A549 (cell line): ENCODE data around the gene AKAP11. TPM values are rescaled to one million over a fixed set of nuclear protein-coding genes. Genes with fewer than 3 reads are reported as not detected.

Experiments
- ATAC-seq, 2 experiments: fragments of 200-7000 bp in 1 of 2; fragments of >200 bp in 1 of 2; cut with Nextera tagmentation in 1 of 2; cut with Tn5 transposase in 1 of 2; 3 replicates each; pipeline versions ENCODE4 v1.8.0 to v1.9.1; 2018 to 2020; ENCODE audit warnings: mild to moderate bottlenecking in 1 of 2, moderate library complexity in 1 of 2
- CTCF ChIA-PET: fragments of 300-600 bp; sonication (Branson Sonifier 250); formaldehyde crosslinking; extraction: SDS; loops from one replicate; lab custom pipeline; 2021; ENCODE audit warnings: antibody characterized with exemption, inconsistent platforms; lab: Yijun Ruan, JAX
- POLR2A ChIA-PET: fragments of 350-600 bp; formaldehyde crosslinking; extraction: SDS; loops from one replicate; lab custom pipeline; 2021; ENCODE audit warnings: antibody characterized with exemption, inconsistent platforms; lab: Yijun Ruan, JAX
- DNase-seq, 2 experiments: peaks; one replicate each; pipeline versions ENCODE4 v3.0.0 to v3.0.0-alpha.2; 2011 to 2016; ENCODE audit warnings: low read depth in 1 of 2, low spot score in 1 of 2
- FAIRE-seq: peaks from 2 replicates; lab custom pipeline; 2011; peaks lifted over from hg19 to GRCh38; lab: Jason Lieb, UNC
- H3K27ac ChIP-seq, 2 experiments: fragments of >200 bp; sonication (Bioruptor Twin); formaldehyde crosslinking; 3 replicates each; pipeline ENCODE4 v1.5.1; 2016 to 2017
- H3K4me1 ChIP-seq: fragments of >200 bp; sonication (Bioruptor Twin); formaldehyde crosslinking; 3 replicates; pipeline ENCODE4 v1.6.1; 2016
- H3K4me2 ChIP-seq: fragments of >200 bp; sonication (Bioruptor Twin); formaldehyde crosslinking; 3 replicates; pipeline ENCODE4 v1.6.1; 2016
- H3K4me3 ChIP-seq: fragments of >200 bp; sonication (Bioruptor Twin); formaldehyde crosslinking; 3 replicates; pipeline ENCODE4 v1.5.1; 2016
- H3K9me3 ChIP-seq: fragments of >200 bp; sonication (Bioruptor Twin); formaldehyde crosslinking; 3 replicates; pipeline ENCODE4 v1.6.1; 2016
- BHLHE40 ChIP-seq: IDR thresholded peaks from 2 replicates; pipeline ENCODE4 v1.6.1; 2012; ENCODE audit warnings: low read depth, low read length, inconsistent platforms
- CBX8 ChIP-seq: fragments of 200-600 bp; sonication (generic); IDR thresholded peaks from 2 replicates; pipeline ENCODE4 v1.6.1; 2016
- CTCF ChIP-seq: fragments of >200 bp; sonication (Bioruptor Twin); formaldehyde crosslinking; IDR thresholded peaks from 3 replicates; pipeline ENCODE4 v1.5.1; 2016
- EHF ChIP-seq: fragments of 250-450 bp; sonication (Bioruptor Pico); IDR thresholded peaks from 2 replicates; pipeline ENCODE4 v1.5.0; 2020; ENCODE audit warnings: mild to moderate bottlenecking
- EP300 ChIP-seq, 2 experiments: fragments of >200 bp; sonication (Bioruptor Twin); formaldehyde crosslinking; IDR thresholded peaks; 2 replicates in 1 of 2; 3 replicates in 1 of 2; pipeline ENCODE4 v1.6.1; 2016 to 2017
- FOSL2 ChIP-seq, 2 experiments: fragments of 450-650 bp in 1 of 2; fragments of >200 bp in 1 of 2; sonication (Bioruptor Twin) in 1 of 2; formaldehyde crosslinking; IDR thresholded peaks; 2 replicates each; pipeline versions ENCODE4 v1.5.0 to v1.6.1; 2016 to 2020; ENCODE audit warnings: mild to moderate bottlenecking in 1 of 2, moderate library complexity in 1 of 2
- FOXS1 ChIP-seq: fragments of 250-450 bp; sonication (Bioruptor Pico); IDR thresholded peaks from 2 replicates; pipeline ENCODE4 v1.5.0; 2020; ENCODE audit warnings: mild to moderate bottlenecking, moderate library complexity
- HES2 ChIP-seq: fragments of >200 bp; sonication (Bioruptor Twin); formaldehyde crosslinking; IDR thresholded peaks from 2 replicates; pipeline ENCODE4 v1.6.1; 2016
- HEYL ChIP-seq: fragments of 250-450 bp; sonication (Bioruptor Pico); IDR thresholded peaks from 2 replicates; pipeline ENCODE4 v1.8.0; 2021; ENCODE audit warnings: mild to moderate bottlenecking, moderate library complexity
- HMGXB4 ChIP-seq: fragments of 250-450 bp; sonication (Bioruptor Pico); IDR thresholded peaks from 2 replicates; pipeline ENCODE4 v1.5.0; 2021; ENCODE audit warnings: mild to moderate bottlenecking, moderate library complexity, borderline replicate concordance
- HOXB13 ChIP-seq: fragments of 250-450 bp; sonication (Bioruptor Pico); IDR thresholded peaks from 2 replicates; pipeline ENCODE4 v1.5.0; 2020; ENCODE audit warnings: low read depth, mild to moderate bottlenecking, moderate library complexity
- JUN ChIP-seq, 2 experiments: fragments of >200 bp; sonication (Bioruptor Twin); formaldehyde crosslinking; IDR thresholded peaks; 2 replicates in 1 of 2; 3 replicates in 1 of 2; pipeline ENCODE4 v1.6.1; 2016 to 2017
- KDM1A ChIP-seq: fragments of 200-600 bp; sonication (generic); IDR thresholded peaks from 2 replicates; pipeline ENCODE4 v1.6.1; 2016; ENCODE audit warnings: low read depth, mild to moderate bottlenecking
- MYC ChIP-seq: IDR thresholded peaks from 2 replicates; pipeline ENCODE4 v1.6.1; 2012; ENCODE audit warnings: mild to moderate bottlenecking, inconsistent platforms, low read length, improper control_type of control experiment, borderline replicate concordance
- NPAS2 ChIP-seq: fragments of 250-450 bp; sonication (Bioruptor Pico); IDR thresholded peaks from 2 replicates; pipeline ENCODE4 v1.8.0; 2022; ENCODE audit warnings: mild to moderate bottlenecking, moderate library complexity, borderline replicate concordance
- POLR2A ChIP-seq: IDR thresholded peaks from 2 replicates; pipeline ENCODE4 v1.6.1; 2012; ENCODE audit warnings: mild to moderate bottlenecking, low read length
- RARB ChIP-seq: fragments of 250-450 bp; sonication (Bioruptor Pico); IDR thresholded peaks from 2 replicates; pipeline ENCODE4 v1.8.0; 2021; ENCODE audit warnings: mild to moderate bottlenecking, moderate library complexity
- RCOR1 ChIP-seq: fragments of 150-350 bp; IDR thresholded peaks from 2 replicates; pipeline ENCODE4 v1.6.1; 2014; ENCODE audit warnings: antibody characterized with exemption, low read length, low read depth
- RNF2 ChIP-seq: fragments of 200-600 bp; sonication (generic); IDR thresholded peaks from 2 replicates; pipeline ENCODE4 v1.6.1; 2016; ENCODE audit warnings: low read depth, mild to moderate bottlenecking, antibody characterized with exemption, moderate library complexity, borderline replicate concordance
- SREBF2 ChIP-seq: fragments of 450-650 bp; IDR thresholded peaks from 2 replicates; pipeline ENCODE4 v1.6.1; 2014; ENCODE audit warnings: mild to moderate bottlenecking, moderate library complexity
- TP53 ChIP-seq: fragments of 250-450 bp; sonication (Bioruptor Pico); IDR thresholded peaks from 2 replicates; pipeline ENCODE4 v1.5.0; 2021; ENCODE audit warnings: mild to moderate bottlenecking, moderate library complexity
- ZNF302 ChIP-seq: fragments of 250-450 bp; sonication (Bioruptor Pico); IDR thresholded peaks from 2 replicates; pipeline ENCODE4 v1.9.0; 2021; ENCODE audit warnings: inconsistent platforms, mild to moderate bottlenecking, moderate library complexity
- ZSCAN20 ChIP-seq: fragments of 250-450 bp; sonication (Bioruptor Pico); IDR thresholded peaks from 2 replicates; pipeline ENCODE4 v1.8.0; 2022; ENCODE audit warnings: mild to moderate bottlenecking, moderate library complexity
- WGBS: methylation state at CpG from one replicate; pipeline ENCODE4 v1.1.6; 2017; ENCODE audit errors: missing lambda C conversion rate; 5-methylcytosine and 5-hydroxymethylcytosine counted together
- polyA plus RNA-seq, 4 experiments: library from polyadenylated mRNA; depleted of rRNA in 3 of 4; stranded (reverse); fragments of >200 nt; fragmentation: RNase III in 1 of 4; extraction: RNeasy Plus Mini Kit Qiagen cat#74134 plus additional on column Dnase treatment in 1 of 4; gene quantifications; 2 replicates in 3 of 4; 3 replicates in 1 of 4; pipeline ENCODE4 v1.2.3, GENCODE V29; 2011 to 2017

AKAP11 gene
- polyA plus RNA-seq, 2 of the 4 experiments (the other 2 are of a cell fraction): 7.2 to 21.3 TPM

GRCh38 chr13:42307461-42307860 lies 35.5 kb downstream of the AKAP11 start:
- Histone ChIP-seq H3K4me2 (no peak overlapping the region), H3K4me3 (no peak overlapping the region), H3K27ac (no peak overlapping the region), H3K9me3 (no peaks in the 10 kb centered on the region), H3K4me1 (no peaks in the 10 kb centered on the region)
- ATAC-seq (no peak), FAIRE-seq (no peak), DNase-seq (no peak)
- CTCF ChIA-PET: no interaction called here
- no peak for TF ChIP-seq JUN (IDR thresholded peaks at IDR 0.05)
- no peak for TF ChIP-seq TP53
- no peak for TF ChIP-seq ZNF302 (CRISPR knock-in tag)
- no peak for TF ChIP-seq HEYL
- TF ChIP-seq CTCF: no peak
- TF ChIP-seq SREBF2: no peak
- no peak for TF ChIP-seq RARB
- TF ChIP-seq ZSCAN20 (CRISPR knock-in tag): no peak
- POLR2A ChIA-PET: no interaction called here
- WGBS: 66% methylated on average over 4 of the region's 4 CpGs

- no peak for FAIRE-seq
- Histone ChIP-seq H3K4me2 (no peak overlapping the region), H3K4me3 (no peak overlapping the region), H3K27ac (no peak overlapping the region)
- 79% methylated on average over 2 of the region's 2 CpGs for WGBS
- no peak for TF ChIP-seq FOSL2 (IDR thresholded peaks at IDR 0.05)
- TF ChIP-seq FOSL2 (CRISPR knock-in tag; IDR thresholded peaks at IDR 0.05): no peak
- no peak for TF ChIP-seq ZNF302 (CRISPR knock-in tag)
- TF ChIP-seq POLR2A: no peak
- TF ChIP-seq FOXS1: no peak
- no peak for TF ChIP-seq HEYL
- no peak for TF ChIP-seq BHLHE40
- no peak for TF ChIP-seq RARB
- no peak for TF ChIP-seq MYC
- no peak for TF ChIP-seq KDM1A
- no peak for TF ChIP-seq RNF2
- TF ChIP-seq, all 56 proteins: peak for 0
- H3K4me1 ChIP-seq: no peaks in the 10 kb centered on the region
- DNase-seq (no peak), ATAC-seq (no peak)
- ChIA-PET POLR2A (interaction anchor here (0.6 kb wide), 1 partner anchor 21 kb away, joined by 8 read pairs; no protein-coding TSS in a partner anchor), CTCF (no interaction called here)
- H3K9me3 ChIP-seq: no peaks in the 10 kb centered on the region
Measured at GRCh38 chr13:42312817-42313431, 41.0 kb downstream of the AKAP11 start.

GRCh38 chr13:42318570-42318969 lies 46.6 kb downstream of the AKAP11 start:
- TF ChIP-seq KDM1A (no peak), JUN (IDR thresholded peaks at IDR 0.05) (no peak), NPAS2 (CRISPR knock-in tag) (no peak), FOSL2 (IDR thresholded peaks at IDR 0.05) (no peak), FOSL2 (CRISPR knock-in tag; IDR thresholded peaks at IDR 0.05) (no peak), CBX8 (no peak), EHF (CRISPR knock-in tag) (no peak), RCOR1 (no peak), ZNF302 (CRISPR knock-in tag) (no peak), EP300 (IDR thresholded peaks at IDR 0.05) (no peak), CTCF (no peak), HMGXB4 (CRISPR knock-in tag) (no peak), HES2 (no peak), HOXB13 (no peak)
- POLR2A ChIA-PET: no interaction called here
- DNase-seq (no peak), FAIRE-seq (no peak), ATAC-seq (no peak)
- no peak overlapping the region for H3K4me3 ChIP-seq
- WGBS: 54% methylated on average over 3 of the region's 3 CpGs
- CTCF ChIA-PET: no interaction called here
- no peaks in the 10 kb centered on the region for H3K9me3 ChIP-seq
- H3K27ac ChIP-seq: no peak overlapping the region
- no peak overlapping the region for H3K4me2 ChIP-seq
- peaks cover 13% of the 10 kb centered on the region; the same call in 2 of the 3 replicates for H3K4me1 ChIP-seq
